SK-N-SH (cell line): ENCODE measurements around the gene ZNF774. TPM values are rescaled to one million over a fixed set of nuclear protein-coding genes. Genes with fewer than 3 reads are reported as not detected.

ENCODE experiments used
- CTCF ChIA-PET: fragments of 300-600, 350-600 bp; formaldehyde crosslinking; extraction: SDS; loops from one replicate; lab custom pipeline; 2021; lab: Yijun Ruan, JAX
- POLR2A ChIA-PET: fragments of 350-600 bp; sonication (Branson Sonifier 250); formaldehyde crosslinking; extraction: SDS; loops from one replicate; lab custom pipeline; 2020; ENCODE audit warnings: antibody characterized with exemption, inconsistent platforms; lab: Yijun Ruan, JAX
- DNase-seq: peaks from one replicate; pipeline ENCODE4 v3.0.0; 2012
- H2AFZ ChIP-seq: fragments of 200-600 bp; sonication (generic); 2 replicates; pipeline ENCODE4 v1.8.1; 2016; ENCODE audit warnings: antibody characterized with exemption, mild to moderate bottlenecking, low read depth
- H3F3A ChIP-seq: fragments of 200-600 bp; sonication (generic); replicated peaks from 2 replicates; pipeline ENCODE3; 2016; ENCODE audit warnings: antibody characterized with exemption, mild to moderate bottlenecking; ENCODE audit not compliant: insufficient read depth
- H3K27ac ChIP-seq, 2 experiments: fragments of 200-500 bp in 1 of 2; fragments of 200-600 bp in 1 of 2; sonication (Bioruptor generic) in 1 of 2; sonication (generic), shearing (Covaris generic) in 1 of 2; 2 replicates each; pipeline versions ENCODE4 v1.5.1 to v1.6.1; 2014 to 2016; ENCODE audit warnings: low read depth in 2 of 2, inconsistent platforms in 1 of 2, low read length in 1 of 2, mild to moderate bottlenecking in 1 of 2, mixed read lengths in 1 of 2
- H3K27me3 ChIP-seq: fragments of 200-600 bp; sonication (generic), shearing (Covaris generic); 2 replicates; pipeline ENCODE4 v1.6.1; 2016; ENCODE audit warnings: mixed run types; ENCODE audit not compliant: insufficient read depth
- H3K36me3 ChIP-seq, 2 experiments: fragments of 200-500 bp in 1 of 2; fragments of 200-600 bp in 1 of 2; sonication (Bioruptor generic) in 1 of 2; sonication (generic) in 1 of 2; replicated peaks in 1 of 2; 2 replicates each; pipeline versions ENCODE3 to v1.5.1; 2014 to 2016; ENCODE audit warnings: low read length in 1 of 2, mild to moderate bottlenecking in 1 of 2; ENCODE audit not compliant: insufficient read depth in 2 of 2, control insufficient read depth in 1 of 2
- H3K4me1 ChIP-seq, 2 experiments: fragments of 200-500 bp in 1 of 2; fragments of 200-600 bp in 1 of 2; sonication (Bioruptor generic) in 1 of 2; sonication (generic), shearing (Covaris generic) in 1 of 2; 2 replicates each; pipeline versions ENCODE4 v1.5.1 to v1.6.1; 2014 to 2016; ENCODE audit warnings: low read depth in 1 of 2, low read length in 1 of 2, mixed run types in 1 of 2; ENCODE audit not compliant: insufficient read depth in 2 of 2, control insufficient read depth in 1 of 2
- H3K4me2 ChIP-seq: fragments of 200-600 bp; sonication (generic), shearing (Covaris generic); 2 replicates; pipeline ENCODE4 v1.6.1; 2017; ENCODE audit warnings: mixed run types
- H3K4me3 ChIP-seq, 2 experiments: fragments of 200-500 bp in 1 of 2; fragments of 200-600 bp in 1 of 2; sonication (Bioruptor generic) in 1 of 2; sonication (generic), shearing (Covaris generic) in 1 of 2; 2 replicates each; pipeline versions ENCODE4 v1.5.1 to v1.8.1; 2014 to 2016; ENCODE audit warnings: low read depth in 2 of 2, inconsistent platforms in 1 of 2, low read length in 1 of 2, mild to moderate bottlenecking in 1 of 2, mixed read lengths in 1 of 2, moderate library complexity in 1 of 2
- H3K79me2 ChIP-seq: fragments of 200-600 bp; sonication (generic); 2 replicates; pipeline ENCODE4 v1.8.1; 2017; ENCODE audit warnings: mild to moderate bottlenecking; ENCODE audit not compliant: insufficient read depth
- H3K9ac ChIP-seq: fragments of 200-600 bp; sonication (generic); 2 replicates; pipeline ENCODE4 v1.6.1; 2017; ENCODE audit warnings: mixed run types
- H3K9me2 ChIP-seq: fragments of 200-600 bp; sonication (generic); 2 replicates; pipeline ENCODE4 v1.6.1; 2017; ENCODE audit warnings: mixed run types
- H3K9me3 ChIP-seq: fragments of 200-600 bp; sonication (generic); 2 replicates; pipeline ENCODE4 v1.6.1; 2017; ENCODE audit warnings: mixed run types, mild to moderate bottlenecking, moderate library complexity
- H4K20me1 ChIP-seq: fragments of 200-600 bp; sonication (generic); 2 replicates; pipeline ENCODE4 v1.6.1; 2017; ENCODE audit warnings: mild to moderate bottlenecking, mixed run types; ENCODE audit not compliant: insufficient read depth
- CHD2 ChIP-seq: fragments of 150-350 bp; IDR thresholded peaks from 2 replicates; pipeline ENCODE4 v1.6.1; 2018; ENCODE audit warnings: low read length; ENCODE audit not compliant: partially characterized antibody
- ELF1 ChIP-seq: IDR thresholded peaks from 2 replicates; pipeline ENCODE4 v1.4.0; 2012
- EZH2phosphoT487 ChIP-seq: fragments of 200-600 bp; sonication (generic); IDR thresholded peaks from 2 replicates; pipeline ENCODE4 v1.6.1; 2017; ENCODE audit warnings: low read depth, mixed run types, mild to moderate bottlenecking, antibody characterized with exemption, moderate library complexity, borderline replicate concordance
- FOSL2 ChIP-seq: IDR thresholded peaks from 2 replicates; pipeline ENCODE4 v1.4.0; 2012; ENCODE audit warnings: low read depth, mild to moderate bottlenecking, moderate library complexity, borderline replicate concordance
- JUND ChIP-seq: IDR thresholded peaks from 2 replicates; pipeline ENCODE4 v1.4.0; 2012
- MXI1 ChIP-seq: IDR thresholded peaks from 2 replicates; pipeline ENCODE4 v1.6.1; 2012; ENCODE audit warnings: mild to moderate bottlenecking, low read depth, low read length, improper control_type of control experiment
- NRF1 ChIP-seq: IDR thresholded peaks from 2 replicates; pipeline ENCODE4 v1.6.1; 2012; ENCODE audit warnings: low read depth, mild to moderate bottlenecking, low read length
- RCOR1 ChIP-seq: fragments of 150-350 bp; IDR thresholded peaks from 2 replicates; pipeline ENCODE4 v1.6.1; 2017; ENCODE audit warnings: antibody characterized with exemption, low read length
- TEAD4 ChIP-seq: IDR thresholded peaks from 2 replicates; pipeline ENCODE4 v1.4.0; 2012; ENCODE audit warnings: mild to moderate bottlenecking, borderline replicate concordance; ENCODE audit not compliant: insufficient read depth
- YY1 ChIP-seq: IDR thresholded peaks from 2 replicates; pipeline ENCODE4 v1.4.0; 2012; ENCODE audit warnings: low read depth, mild to moderate bottlenecking
- WGBS: methylation state at CpG from one replicate; pipeline ENCODE4 v1.1.6; 2017; ENCODE audit warnings: low lambda C conversion rate; 5-methylcytosine and 5-hydroxymethylcytosine counted together
- polyA plus RNA-seq, 3 experiments: library from polyadenylated mRNA; depleted of rRNA; stranded (reverse); fragments of >200 nt; gene quantifications; 2 replicates each; pipeline ENCODE4 v1.2.3, GENCODE V29; 2012
- TF ChIP-seq, protein P1 (sequence below): IDR thresholded peaks from 2 replicates; pipeline ENCODE4 v1.4.0; 2012; ENCODE audit warnings: low read depth, borderline replicate concordance
- TF ChIP-seq, protein P2 (sequence below): fragments of 150-350 bp; IDR thresholded peaks from 2 replicates; pipeline ENCODE4 v1.6.1; 2017; ENCODE audit warnings: antibody characterized with exemption, low read length, low read depth, borderline replicate concordance
- TF ChIP-seq, protein P3 (sequence below): IDR thresholded peaks from 2 replicates; pipeline ENCODE4 v1.4.0; 2012; ENCODE audit warnings: low read depth, borderline replicate concordance

Gene ZNF774
- polyA plus RNA-seq, 1 of the 3 experiments (the other 2 are of a cell fraction): 1.8 TPM

DNA sequence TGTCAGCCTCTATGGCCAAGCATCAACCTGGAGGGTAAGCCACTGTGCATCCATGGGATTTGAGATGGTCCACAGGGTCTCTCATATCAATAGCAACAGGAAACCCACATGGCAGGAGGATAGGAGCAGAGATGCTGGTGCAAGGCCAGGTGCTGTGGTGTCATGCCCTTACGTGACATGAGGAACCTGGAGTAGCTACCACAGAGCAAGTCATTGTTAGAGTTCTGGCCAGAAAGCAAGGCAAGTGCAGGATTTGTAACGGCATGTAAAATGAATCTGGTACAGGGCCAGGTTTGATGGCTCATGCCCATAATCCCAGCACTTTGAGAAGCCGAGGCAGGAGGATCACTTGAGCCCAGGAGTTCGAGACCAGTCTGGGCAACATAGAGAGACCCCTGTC, 14.8 kb upstream of the ZNF774 start:
- ChIA-PET POLR2A (no interaction called here), CTCF (interaction anchor here (1.8 to 2.5 kb wide), 2 partner anchors 13 to 18 kb away, joined by 8 to 16 read pairs; no protein-coding TSS in a partner anchor)
- Histone ChIP-seq H3K4me1 (peaks cover 0 to 8% of the 10 kb centered on the region in 2 experiments; a peak in 1 of 4 replicates), H3K4me3 (no peak overlapping the region), H3K9me3 (no peaks in the 10 kb centered on the region), H3K36me3 (no peaks in the 10 kb centered on the region), H2AFZ (no peak overlapping the region), H3K27ac (peak overlapping the region in 1 of 2 experiments; percentile 52; a peak in 2 of 4 replicates), H3F3A (peaks cover 12% of the 10 kb centered on the region), H3K27me3 (no peaks in the 10 kb centered on the region), H4K20me1 (no peaks in the 10 kb centered on the region), H3K9me2 (no peaks in the 10 kb centered on the region), H3K79me2 (no peaks in the 10 kb centered on the region), H3K4me2 (peak overlapping the region; percentile 23; the same call in 1 of the 2 replicates), H3K9ac (no peak overlapping the region)
- TF ChIP-seq EZH2phosphoT487: no peak
- TF ChIP-seq YY1: no peak
- TF ChIP-seq, protein P1, sequence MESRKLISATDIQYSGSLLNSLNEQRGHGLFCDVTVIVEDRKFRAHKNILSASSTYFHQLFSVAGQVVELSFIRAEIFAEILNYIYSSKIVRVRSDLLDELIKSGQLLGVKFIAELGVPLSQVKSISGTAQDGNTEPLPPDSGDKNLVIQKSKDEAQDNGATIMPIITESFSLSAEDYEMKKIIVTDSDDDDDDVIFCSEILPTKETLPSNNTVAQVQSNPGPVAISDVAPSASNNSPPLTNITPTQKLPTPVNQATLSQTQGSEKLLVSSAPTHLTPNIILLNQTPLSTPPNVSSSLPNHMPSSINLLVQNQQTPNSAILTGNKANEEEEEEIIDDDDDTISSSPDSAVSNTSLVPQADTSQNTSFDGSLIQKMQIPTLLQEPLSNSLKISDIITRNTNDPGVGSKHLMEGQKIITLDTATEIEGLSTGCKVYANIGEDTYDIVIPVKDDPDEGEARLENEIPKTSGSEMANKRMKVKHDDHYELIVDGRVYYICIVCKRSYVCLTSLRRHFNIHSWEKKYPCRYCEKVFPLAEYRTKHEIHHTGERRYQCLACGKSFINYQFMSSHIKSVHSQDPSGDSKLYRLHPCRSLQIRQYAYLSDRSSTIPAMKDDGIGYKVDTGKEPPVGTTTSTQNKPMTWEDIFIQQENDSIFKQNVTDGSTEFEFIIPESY: no peak
- TF ChIP-seq, protein P2, sequence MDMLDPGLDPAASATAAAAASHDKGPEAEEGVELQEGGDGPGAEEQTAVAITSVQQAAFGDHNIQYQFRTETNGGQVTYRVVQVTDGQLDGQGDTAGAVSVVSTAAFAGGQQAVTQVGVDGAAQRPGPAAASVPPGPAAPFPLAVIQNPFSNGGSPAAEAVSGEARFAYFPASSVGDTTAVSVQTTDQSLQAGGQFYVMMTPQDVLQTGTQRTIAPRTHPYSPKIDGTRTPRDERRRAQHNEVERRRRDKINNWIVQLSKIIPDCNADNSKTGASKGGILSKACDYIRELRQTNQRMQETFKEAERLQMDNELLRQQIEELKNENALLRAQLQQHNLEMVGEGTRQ: no peak
- TF ChIP-seq TEAD4: no peak
- TF ChIP-seq FOSL2: no peak
- TF ChIP-seq ELF1: no peak
- TF ChIP-seq, protein P3, sequence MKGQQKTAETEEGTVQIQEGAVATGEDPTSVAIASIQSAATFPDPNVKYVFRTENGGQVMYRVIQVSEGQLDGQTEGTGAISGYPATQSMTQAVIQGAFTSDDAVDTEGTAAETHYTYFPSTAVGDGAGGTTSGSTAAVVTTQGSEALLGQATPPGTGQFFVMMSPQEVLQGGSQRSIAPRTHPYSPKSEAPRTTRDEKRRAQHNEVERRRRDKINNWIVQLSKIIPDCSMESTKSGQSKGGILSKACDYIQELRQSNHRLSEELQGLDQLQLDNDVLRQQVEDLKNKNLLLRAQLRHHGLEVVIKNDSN: no peak
- TF ChIP-seq CHD2: no peak
- 88% methylated on average over 3 of the region's 4 CpGs for WGBS
- DNase-seq: no peak

DNA sequence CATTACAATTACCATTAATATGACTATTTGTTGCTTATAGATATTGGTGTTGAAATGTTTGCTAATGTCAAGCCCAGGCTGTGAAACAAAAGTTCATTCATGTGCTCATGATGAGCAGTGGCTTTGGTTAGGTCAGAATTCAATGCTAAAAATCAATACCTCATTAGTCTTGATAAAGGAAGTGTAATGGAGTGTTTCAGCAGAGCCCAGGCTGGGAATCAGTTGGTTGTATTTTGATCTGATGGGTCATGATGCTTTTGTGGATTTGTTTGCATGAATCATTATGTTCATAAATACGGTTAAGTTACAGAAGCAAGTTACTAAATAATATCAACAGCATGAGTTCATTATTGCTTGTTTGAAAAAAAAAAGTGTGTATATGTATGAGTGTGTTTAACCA, 13.6 kb upstream of the ZNF774 start:
- no peaks in the 10 kb centered on the region for H3K9me2 ChIP-seq
- H3K4me1 ChIP-seq: peaks cover 2 to 13% of the 10 kb centered on the region in 2 experiments; a peak in 2 of 4 replicates
- H3K79me2 ChIP-seq: no peaks in the 10 kb centered on the region
- no peak for DNase-seq
- ChIA-PET POLR2A (no interaction called here), CTCF (no interaction called here)
- 68% methylated on average over 1 of the region's 1 CpG for WGBS
- H4K20me1 ChIP-seq: no peaks in the 10 kb centered on the region
- no peaks in the 10 kb centered on the region for H3K27me3 ChIP-seq
- H2AFZ ChIP-seq: no peak overlapping the region
- H3K9ac ChIP-seq: no peak overlapping the region
- TF ChIP-seq MXI1 (no peak), JUND (no peak), NRF1 (no peak), RCOR1 (no peak), ELF1 (no peak)
- H3K9me3 ChIP-seq: no peaks in the 10 kb centered on the region
- H3K36me3 ChIP-seq: no peaks in the 10 kb centered on the region
- no peak overlapping the region for H3K4me2 ChIP-seq
- H3K27ac ChIP-seq: no peak overlapping the region
- H3F3A ChIP-seq: peaks cover 21% of the 10 kb centered on the region
- no peak overlapping the region for H3K4me3 ChIP-seq
